Measurements from ENCODE around the gene GRM7.

- TF ChIP-seq CTCF (IDR thresholded peaks at IDR 0.05; ENCODE audit: low read depth, low read length, poor library complexity, severe bottlenecking) (no peak), EZH2phosphoT487 (IDR thresholded peaks at IDR 0.05; ENCODE audit: borderline replicate concordance, low read length) (no peak)
Measured at GRCh38 chr3:7266551-7266950, 405.6 kb downstream of the GRM7 start.

Measured in DOHH2 (cell line).